Colonic mucosa (tissue), 4 donors: ENCODE results near the gene RIOK1. TPM values are rescaled to one million over a fixed set of nuclear protein-coding genes. Genes with fewer than 3 reads are reported as not detected.

Experiments
- DNase-seq: peaks from one replicate; pipeline ENCODE4 v3.0.0-alpha.2; 2020
- H3K27ac ChIP-seq: fragments of 200-600 bp; one replicate; pipeline ENCODE4 v1.8.0; 2021
- H3K27me3 ChIP-seq: fragments of 200-600 bp; one replicate; pipeline ENCODE4 v1.8.0; 2021
- H3K36me3 ChIP-seq: fragments of 200-600 bp; one replicate; pipeline ENCODE4 v1.8.0; 2021
- H3K4me1 ChIP-seq: fragments of 200-600 bp; one replicate; pipeline ENCODE4 v1.8.0; 2021; ENCODE audit warnings: mild to moderate bottlenecking
- H3K4me3 ChIP-seq: fragments of 200-600 bp; one replicate; pipeline ENCODE4 v1.8.0; 2021
- H3K9ac ChIP-seq, 2 donors: one replicate each; pipeline ENCODE4 v1.7.0; 2013; ENCODE audit warnings: control low read depth in 2 of 2, low read depth in 2 of 2, low read length in 2 of 2
- H3K9me3 ChIP-seq: fragments of 200-600 bp; one replicate; pipeline ENCODE4 v1.8.0; 2021
- intact Hi-C: fragments of 100-400 bp; cut with DNase I; formaldehyde crosslinking; loops from one replicate; pipeline ENCODE4 v1.14.1; 2022
- total RNA-seq, 2 donors: library from RNA; stranded (reverse); fragmentation: NEBNext Ultra II Directional in 1 of 2; extraction: Animal tissue kit (Norgen Biotek cat#: 25700) in 1 of 2; gene quantifications; one replicate each; pipeline ENCODE4 v1.2.1, GENCODE V29; 2021
- TF ChIP-seq, protein P1 (sequence below): fragments of 200-600 bp; IDR thresholded peaks from one replicate; pipeline ENCODE4 v1.8.0; 2022; ENCODE audit warnings: antibody characterized with exemption, mild to moderate bottlenecking
- donor health status: healthy.
- donor health status: DM: no; HTN: no; CAD: no.
- donor health status: DM: no; HTN: no; CAD: no.

The RIOK1 gene
- total RNA-seq, 2 donors from 2014 or later = 16.6 to 16.9 TPM

DNA sequence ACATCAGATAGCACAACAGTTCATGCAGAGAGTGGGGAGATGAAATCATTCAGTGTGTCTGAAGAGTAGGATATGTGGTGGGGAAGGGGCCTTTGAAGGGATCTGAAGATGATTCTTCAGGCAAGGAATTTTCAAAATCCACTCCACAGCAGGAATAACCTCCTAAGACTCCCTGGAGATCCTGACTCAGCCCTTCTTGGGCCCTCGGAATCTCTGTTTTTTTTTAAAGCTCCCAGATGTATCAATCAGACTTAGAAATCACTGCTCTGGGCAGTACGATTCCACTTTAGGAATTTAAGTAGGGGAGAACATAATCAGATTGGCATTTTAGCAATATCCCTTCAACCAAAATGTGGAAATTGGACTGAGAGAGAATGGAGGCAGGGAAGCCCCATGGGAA is 55.5 kb downstream of the RIOK1 start:
- Histone ChIP-seq H3K9ac (no peak overlapping the region), H3K4me1 (no peaks in the 10 kb centered on the region), H3K27ac (no peak overlapping the region), H3K9me3 (no peaks in the 10 kb centered on the region), H3K27me3 (no peaks in the 10 kb centered on the region), H3K4me3 (no peak overlapping the region), H3K36me3 (no peaks in the 10 kb centered on the region)
- intact Hi-C loops = no loop called here
- no peak for DNase-seq
- TF ChIP-seq, protein P1, sequence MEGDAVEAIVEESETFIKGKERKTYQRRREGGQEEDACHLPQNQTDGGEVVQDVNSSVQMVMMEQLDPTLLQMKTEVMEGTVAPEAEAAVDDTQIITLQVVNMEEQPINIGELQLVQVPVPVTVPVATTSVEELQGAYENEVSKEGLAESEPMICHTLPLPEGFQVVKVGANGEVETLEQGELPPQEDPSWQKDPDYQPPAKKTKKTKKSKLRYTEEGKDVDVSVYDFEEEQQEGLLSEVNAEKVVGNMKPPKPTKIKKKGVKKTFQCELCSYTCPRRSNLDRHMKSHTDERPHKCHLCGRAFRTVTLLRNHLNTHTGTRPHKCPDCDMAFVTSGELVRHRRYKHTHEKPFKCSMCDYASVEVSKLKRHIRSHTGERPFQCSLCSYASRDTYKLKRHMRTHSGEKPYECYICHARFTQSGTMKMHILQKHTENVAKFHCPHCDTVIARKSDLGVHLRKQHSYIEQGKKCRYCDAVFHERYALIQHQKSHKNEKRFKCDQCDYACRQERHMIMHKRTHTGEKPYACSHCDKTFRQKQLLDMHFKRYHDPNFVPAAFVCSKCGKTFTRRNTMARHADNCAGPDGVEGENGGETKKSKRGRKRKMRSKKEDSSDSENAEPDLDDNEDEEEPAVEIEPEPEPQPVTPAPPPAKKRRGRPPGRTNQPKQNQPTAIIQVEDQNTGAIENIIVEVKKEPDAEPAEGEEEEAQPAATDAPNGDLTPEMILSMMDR = no peak

DNA sequence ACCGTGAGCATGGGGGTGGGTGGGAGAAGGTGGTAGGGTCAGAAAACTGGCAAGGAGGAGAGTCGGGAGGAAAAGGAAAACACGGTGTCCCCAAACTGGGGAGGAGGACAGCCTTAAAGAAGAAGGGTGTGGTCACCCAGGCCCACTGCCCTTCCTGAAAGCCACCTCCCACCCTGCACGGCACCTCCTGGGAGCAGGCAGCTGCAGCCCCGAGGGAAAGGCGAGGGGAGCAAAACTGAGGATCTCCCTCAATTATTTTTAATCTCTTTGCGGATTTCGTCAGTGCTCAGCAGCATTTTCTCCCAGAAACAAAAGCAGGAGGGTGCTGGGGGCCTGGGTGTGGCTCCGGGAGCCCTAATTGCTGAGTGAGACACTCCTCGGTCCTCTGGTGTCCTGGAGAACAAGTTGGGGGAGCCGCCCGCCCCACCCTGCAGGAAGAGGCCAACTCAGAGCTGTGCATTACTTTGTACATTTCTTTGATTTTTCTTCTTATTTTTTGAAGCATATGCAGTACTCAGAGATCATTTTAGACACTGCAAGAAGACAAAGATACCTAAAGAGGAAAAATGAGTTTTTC is 56.4 kb downstream of the RIOK1 start:
- intact Hi-C loops = no loop called here
- DNase-seq = no peak
- no peaks in the 10 kb centered on the region for H3K9me3 ChIP-seq
- TF ChIP-seq, protein P1 = no peak
- no peak overlapping the region for H3K4me3 ChIP-seq
- H3K9ac ChIP-seq = no peak overlapping the region
- H3K36me3 ChIP-seq = no peaks in the 10 kb centered on the region
- no peak overlapping the region for H3K27ac ChIP-seq
- H3K27me3 ChIP-seq = no peaks in the 10 kb centered on the region
- H3K4me1 ChIP-seq = no peaks in the 10 kb centered on the region

DNA sequence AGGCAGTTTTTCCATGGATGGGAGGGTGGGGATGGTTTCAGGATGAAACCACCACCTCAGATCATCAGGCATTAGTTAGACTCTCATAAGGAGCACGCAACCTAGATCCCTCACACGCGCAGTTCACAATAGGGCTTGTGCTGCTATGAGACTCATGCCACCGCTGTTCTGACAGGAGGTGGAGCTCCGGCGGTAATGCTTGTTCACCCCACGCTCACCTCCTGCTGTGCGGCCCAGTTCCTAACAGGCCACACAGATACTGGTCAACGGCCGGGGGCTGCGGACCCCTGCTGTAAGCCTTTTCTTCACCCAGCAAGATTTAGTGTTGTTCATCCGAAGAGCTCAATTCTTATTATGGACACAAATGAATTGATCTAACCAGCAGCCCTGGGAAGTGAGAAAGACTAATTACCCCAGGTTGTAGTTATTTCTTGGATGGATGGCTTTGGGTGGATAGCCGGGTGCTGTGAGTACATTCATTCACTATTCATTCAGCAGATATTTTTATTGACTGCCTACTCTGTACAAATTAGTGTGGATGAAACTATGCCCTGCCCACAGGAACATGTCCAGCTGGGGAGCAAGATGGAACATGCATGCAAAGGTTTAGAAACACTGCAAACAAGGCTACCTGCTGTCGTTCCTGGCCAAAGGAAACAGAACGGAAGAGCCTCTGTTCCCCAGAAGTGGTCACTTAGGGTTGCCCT is 57.2 kb downstream of the RIOK1 start:
- Histone ChIP-seq H3K9me3 (no peaks in the 10 kb centered on the region), H3K4me3 (no peak overlapping the region), H3K9ac (no peak overlapping the region), H3K27me3 (no peaks in the 10 kb centered on the region), H3K4me1 (no peaks in the 10 kb centered on the region), H3K36me3 (no peaks in the 10 kb centered on the region), H3K27ac (no peak overlapping the region)
- intact Hi-C loops = no loop called here
- TF ChIP-seq, protein P1 = no peak
- no peak for DNase-seq

DNA sequence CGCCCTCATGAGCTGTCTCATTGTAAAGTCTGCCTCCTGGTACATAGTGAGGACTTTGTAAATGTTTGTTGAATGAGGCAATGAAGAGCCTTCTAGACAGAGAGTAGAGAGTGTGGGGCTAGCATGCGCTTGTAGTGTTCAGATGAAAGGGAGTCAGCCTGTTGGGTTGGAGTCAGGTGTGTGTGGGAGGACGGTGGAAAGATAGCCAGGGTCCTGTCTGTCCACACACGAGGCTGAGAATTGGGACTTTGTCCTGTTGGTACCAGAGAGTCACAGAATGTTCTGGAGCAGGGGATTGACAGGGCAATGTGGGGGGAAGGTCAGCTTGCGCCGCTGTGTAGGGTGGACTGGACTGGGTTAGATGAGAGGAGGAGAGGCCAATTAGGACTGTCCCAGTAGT is 58.6 kb downstream of the RIOK1 start:
- TF ChIP-seq, protein P1 = no peak
- intact Hi-C loops = no loop called here
- no peaks in the 10 kb centered on the region for H3K27me3 ChIP-seq
- no peaks in the 10 kb centered on the region for H3K4me1 ChIP-seq
- H3K9ac ChIP-seq = no peak overlapping the region
- no peak overlapping the region for H3K4me3 ChIP-seq
- no peak for DNase-seq
- no peaks in the 10 kb centered on the region for H3K36me3 ChIP-seq
- no peak overlapping the region for H3K27ac ChIP-seq
- H3K9me3 ChIP-seq = no peaks in the 10 kb centered on the region

DNA sequence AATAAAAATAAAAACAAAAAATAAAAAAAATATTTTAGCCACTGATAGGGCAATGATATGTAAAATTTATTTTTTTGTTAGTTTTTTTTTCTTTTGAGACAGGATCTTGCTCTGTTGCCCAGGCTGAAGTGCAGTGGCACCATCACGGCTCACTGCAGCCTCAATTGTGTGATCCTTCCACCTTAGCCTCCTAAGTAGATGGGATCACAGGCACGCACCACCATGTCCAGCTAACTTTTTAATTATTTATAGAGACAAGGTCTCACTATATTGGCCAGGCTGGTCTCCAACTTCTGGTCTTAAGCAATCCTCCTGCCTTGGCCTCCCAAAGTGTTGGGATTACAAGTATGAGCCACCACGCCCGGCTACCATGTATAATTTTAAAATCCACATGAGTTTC is 59.4 kb downstream of the RIOK1 start:
- TF ChIP-seq, protein P1 = no peak
- intact Hi-C loops = no loop called here
- H3K27ac ChIP-seq = no peak overlapping the region

More for the DNA sequence above, 59.4 kb downstream of the RIOK1 start:
- H3K4me3 ChIP-seq = no peak overlapping the region
- no peak for DNase-seq
- no peaks in the 10 kb centered on the region for H3K9me3 ChIP-seq
- H3K9ac ChIP-seq = no peak overlapping the region
- H3K36me3 ChIP-seq = no peaks in the 10 kb centered on the region
- H3K27me3 ChIP-seq = no peaks in the 10 kb centered on the region
- H3K4me1 ChIP-seq = no peaks in the 10 kb centered on the region
